PC-9 (cell line): Measurements from ENCODE around the gene CEBPB. TPM values are rescaled to one million over a fixed set of nuclear protein-coding genes. Genes with fewer than 3 reads are reported as not detected.

Experiments
- BruUV-seq: library from RNA; stranded (reverse); fragments of 400-500 nt; replicated peaks from 2 replicates; lab custom pipeline; 2021; lab: Mats Ljungman, UMichigan
- CTCF ChIA-PET: fragments of 300-600 bp; sonication (Branson Sonifier 250); formaldehyde crosslinking; loops from one replicate; lab custom pipeline; 2022; ENCODE audit warnings: antibody characterized with exemption; lab: Charles Lee
- POLR2A ChIA-PET: fragments of 300-600 bp; sonication (Branson Sonifier 250); formaldehyde crosslinking; loops from one replicate; lab custom pipeline; 2022; ENCODE audit warnings: antibody characterized with exemption; ENCODE audit not compliant: unreplicated experiment; lab: Charles Lee
- DNase-seq, 2 experiments: peaks; one replicate each; pipeline versions ENCODE4 v3.0.0 to v3.0.0-alpha.2; 2015 to 2022; ENCODE audit warnings: mixed read lengths in 1 of 2
- H2AFZ ChIP-seq: fragments of 200-600 bp; sonication (generic); 2 replicates; pipeline ENCODE4 v1.8.1; 2017; ENCODE audit warnings: antibody characterized with exemption
- H3F3A ChIP-seq: fragments of 200-600 bp; sonication (generic); 2 replicates; pipeline ENCODE4 v1.8.1; 2017; ENCODE audit warnings: antibody characterized with exemption, mild to moderate bottlenecking, low read depth; ENCODE audit not compliant: insufficient read depth
- H3K27ac ChIP-seq: fragments of 200-600 bp; sonication (generic); 2 replicates; pipeline ENCODE4 v1.6.1; 2016; ENCODE audit warnings: mixed run types
- H3K27me3 ChIP-seq: fragments of 200-600 bp; sonication (generic); 2 replicates; pipeline ENCODE4 v1.6.1; 2016; ENCODE audit warnings: low read depth, mixed run types; ENCODE audit not compliant: insufficient read depth
- H3K36me3 ChIP-seq: fragments of 200-600 bp; sonication (generic); 2 replicates; pipeline ENCODE4 v1.6.1; 2016; ENCODE audit warnings: low read depth, mixed run types
- H3K4me1 ChIP-seq: fragments of 200-600 bp; sonication (generic); replicated peaks from 2 replicates; pipeline ENCODE4 v1.6.1; 2016; ENCODE audit warnings: mixed run types; ENCODE audit not compliant: insufficient read depth
- H3K4me2 ChIP-seq: fragments of 200-600 bp; sonication (generic); 2 replicates; pipeline ENCODE4 v1.6.1; 2017; ENCODE audit warnings: mixed run types
- H3K4me3 ChIP-seq: fragments of 200-600 bp; sonication (generic); 2 replicates; pipeline ENCODE4 v1.6.1; 2016; ENCODE audit warnings: mixed run types
- H3K79me2 ChIP-seq: fragments of 200-600 bp; sonication (generic); 2 replicates; pipeline ENCODE4 v1.6.1; 2017; ENCODE audit warnings: low read depth, mixed run types
- H3K9me2 ChIP-seq: fragments of 200-600 bp; sonication (generic); 2 replicates; pipeline ENCODE4 v1.8.1; 2017; ENCODE audit warnings: mild to moderate bottlenecking; ENCODE audit not compliant: insufficient read depth
- H3K9me3 ChIP-seq: fragments of 200-600 bp; sonication (generic); 2 replicates; pipeline ENCODE4 v1.8.1; 2016; ENCODE audit warnings: low read depth; ENCODE audit not compliant: insufficient read depth
- H4K20me1 ChIP-seq: fragments of 200-600 bp; sonication (generic); 2 replicates; pipeline ENCODE4 v1.8.1; 2017; ENCODE audit not compliant: insufficient read depth
- EZH2 ChIP-seq: fragments of 200-600 bp; sonication (generic); IDR thresholded peaks from 2 replicates; pipeline ENCODE4 v1.8.0; 2017; ENCODE audit warnings: antibody characterized with exemption, low read depth
- intact Hi-C: fragments of 100-400 bp; cut with micrococcal nuclease; formaldehyde crosslinking; loops from one replicate; pipeline ENCODE4 v1.10.0; 2022; ENCODE audit not compliant: unreplicated experiment
- total RNA-seq: library from RNA; stranded (reverse); gene quantifications from 2 replicates; pipeline ENCODE4 v1.2.3, GENCODE V29; 2021
- TF ChIP-seq, protein P1 (sequence below): fragments of 200-600 bp; sonication (generic); conservative IDR thresholded peaks from 2 replicates; pipeline ENCODE4 v1.6.1; 2017; ENCODE audit warnings: mixed run types, antibody characterized with exemption, mild to moderate bottlenecking, moderate library complexity

CEBPB gene
- total RNA-seq, 1 experiment from 2014 or later = 112 TPM

DNA sequence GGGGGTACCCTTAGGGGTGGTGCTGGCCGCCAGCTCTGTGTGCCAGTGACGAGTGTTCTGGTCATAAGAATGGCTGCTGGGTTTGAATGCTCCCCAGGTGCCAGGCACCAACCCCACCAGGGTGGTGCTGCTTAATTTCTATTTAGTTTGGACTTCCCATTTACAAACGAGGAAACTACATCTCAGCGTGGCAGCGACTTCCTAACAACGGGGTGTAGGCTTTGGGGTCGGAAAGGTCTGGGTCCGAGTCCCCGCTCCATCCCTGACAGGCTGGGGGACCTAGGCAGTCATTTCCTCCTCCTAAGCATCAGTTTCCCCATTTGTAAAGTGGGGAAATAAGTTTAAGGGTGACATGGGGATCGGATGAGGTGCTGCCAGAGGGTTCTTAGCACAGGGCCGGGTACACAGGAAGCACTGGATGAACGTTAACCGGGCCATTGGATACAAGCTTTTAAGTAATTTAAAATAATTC, 30.3 kb downstream of the CEBPB start:
- Histone ChIP-seq H3K9me2 (no peaks in the 10 kb centered on the region), H3K4me1 (peaks cover 92% of the 10 kb centered on the region), H3K36me3 (no peaks in the 10 kb centered on the region), H3K4me3 (no peak overlapping the region), H3F3A (peaks cover 61% of the 10 kb centered on the region), H2AFZ (no peak overlapping the region), H3K4me2 (peak overlapping the region; percentile 55), H3K9me3 (no peaks in the 10 kb centered on the region), H4K20me1 (no peaks in the 10 kb centered on the region), H3K79me2 (no peaks in the 10 kb centered on the region; the same call in 1 of the 2 replicates), H3K27me3 (no peaks in the 10 kb centered on the region), H3K27ac (peak overlapping the region; percentile 73)
- POLR2A ChIA-PET = no interaction called here
- BruUV-seq = no TSS peak
- DNase-seq = no peak
- CTCF ChIA-PET = interaction anchor here (0.6 to 1.0 kb wide), 2 partner anchors 8 to 30 kb away, joined by 3 to 4 read pairs; no protein-coding TSS in a partner anchor
- intact Hi-C loops = no loop called here
- TF ChIP-seq, protein P1, sequence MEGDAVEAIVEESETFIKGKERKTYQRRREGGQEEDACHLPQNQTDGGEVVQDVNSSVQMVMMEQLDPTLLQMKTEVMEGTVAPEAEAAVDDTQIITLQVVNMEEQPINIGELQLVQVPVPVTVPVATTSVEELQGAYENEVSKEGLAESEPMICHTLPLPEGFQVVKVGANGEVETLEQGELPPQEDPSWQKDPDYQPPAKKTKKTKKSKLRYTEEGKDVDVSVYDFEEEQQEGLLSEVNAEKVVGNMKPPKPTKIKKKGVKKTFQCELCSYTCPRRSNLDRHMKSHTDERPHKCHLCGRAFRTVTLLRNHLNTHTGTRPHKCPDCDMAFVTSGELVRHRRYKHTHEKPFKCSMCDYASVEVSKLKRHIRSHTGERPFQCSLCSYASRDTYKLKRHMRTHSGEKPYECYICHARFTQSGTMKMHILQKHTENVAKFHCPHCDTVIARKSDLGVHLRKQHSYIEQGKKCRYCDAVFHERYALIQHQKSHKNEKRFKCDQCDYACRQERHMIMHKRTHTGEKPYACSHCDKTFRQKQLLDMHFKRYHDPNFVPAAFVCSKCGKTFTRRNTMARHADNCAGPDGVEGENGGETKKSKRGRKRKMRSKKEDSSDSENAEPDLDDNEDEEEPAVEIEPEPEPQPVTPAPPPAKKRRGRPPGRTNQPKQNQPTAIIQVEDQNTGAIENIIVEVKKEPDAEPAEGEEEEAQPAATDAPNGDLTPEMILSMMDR = no peak
- TF ChIP-seq EZH2 = no peak

DNA sequence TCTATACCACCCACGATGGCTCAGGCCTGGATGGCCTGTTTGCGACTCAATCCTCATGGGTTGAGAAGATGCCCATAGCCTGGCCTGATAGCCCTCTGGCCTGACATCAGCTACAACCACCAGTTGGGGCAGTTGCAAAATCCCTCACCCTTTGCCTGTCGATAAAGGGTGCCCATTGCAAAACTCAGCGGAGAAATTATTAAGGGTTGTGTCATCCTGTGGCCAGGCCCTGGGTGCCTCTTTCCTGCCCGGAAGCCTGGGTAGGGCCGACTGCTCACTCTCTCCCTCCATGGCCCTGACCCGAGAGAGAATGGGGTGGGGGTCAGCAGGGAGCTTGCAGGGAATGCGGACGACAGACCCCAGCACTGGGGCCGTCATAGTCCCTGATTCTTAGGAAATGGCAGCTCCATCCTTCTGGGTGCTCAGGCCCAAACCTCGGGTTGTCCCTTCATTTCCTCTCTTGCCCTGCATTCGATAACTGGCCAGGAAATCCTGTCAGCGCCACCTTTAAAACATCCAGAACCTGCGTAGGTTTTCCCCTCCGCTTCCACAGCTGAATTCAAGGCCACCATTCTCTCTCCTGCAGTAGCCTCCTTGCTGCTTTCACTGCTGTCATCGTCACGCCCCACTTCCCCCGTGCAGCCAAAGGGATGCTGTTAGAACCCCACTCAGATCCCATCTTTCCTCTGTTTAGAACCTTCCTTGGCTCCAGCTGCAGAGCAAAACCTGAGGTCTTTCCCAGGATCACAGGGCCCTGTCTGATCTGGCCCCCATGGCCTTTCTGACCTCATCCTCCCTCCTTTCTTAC, 31.1 kb downstream of the CEBPB start:
- BruUV-seq = no TSS peak
- intact Hi-C loops = no loop called here
- POLR2A ChIA-PET = no interaction called here

DNA sequence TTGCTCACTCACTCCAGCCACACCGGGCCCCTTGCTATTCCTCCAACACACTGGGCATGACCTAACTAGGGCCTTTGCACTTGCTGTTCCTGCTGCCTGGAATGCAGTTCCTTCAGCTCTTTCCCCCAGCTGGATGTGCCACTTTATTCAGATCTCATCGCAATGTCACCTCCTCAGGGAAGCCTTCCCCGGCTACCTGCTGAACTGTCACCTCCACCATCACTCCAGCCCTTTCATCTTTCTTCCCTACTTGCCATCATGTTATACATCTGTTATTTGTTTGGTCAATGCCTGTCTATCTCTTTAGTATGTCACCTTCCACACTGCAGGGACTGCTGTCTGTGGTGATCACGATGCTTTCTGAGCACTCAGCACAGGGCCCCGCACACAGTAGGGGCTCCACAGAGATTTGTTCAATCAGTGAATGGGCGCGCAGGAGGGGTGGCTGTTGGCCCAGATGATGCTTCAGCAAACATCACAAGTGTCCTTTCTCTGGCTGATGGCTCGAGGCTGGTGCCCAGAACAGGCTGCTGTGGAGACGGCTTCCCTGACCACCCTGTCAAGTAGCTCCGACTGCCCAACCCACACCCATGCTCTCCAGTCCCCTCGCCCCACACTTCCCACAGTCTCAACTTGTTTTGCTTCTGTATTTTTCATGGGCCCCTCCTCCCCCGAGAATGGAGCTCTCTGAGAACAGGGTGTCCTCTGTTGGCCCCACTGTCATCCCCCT, 31.8 kb downstream of the CEBPB start:
- no peak for DNase-seq
- CTCF ChIA-PET = no interaction called here
- Histone ChIP-seq H2AFZ (no peak overlapping the region), H3K4me3 (no peak overlapping the region), H4K20me1 (no peaks in the 10 kb centered on the region), H3K27me3 (no peaks in the 10 kb centered on the region), H3K79me2 (no peaks in the 10 kb centered on the region; the same call in 1 of the 2 replicates), H3F3A (peaks cover 63% of the 10 kb centered on the region), H3K9me3 (no peaks in the 10 kb centered on the region), H3K4me2 (peak overlapping the region; percentile 55), H3K27ac (peak overlapping the region; percentile 73), H3K9me2 (no peaks in the 10 kb centered on the region), H3K36me3 (no peaks in the 10 kb centered on the region), H3K4me1 (peaks cover 93% of the 10 kb centered on the region)
- intact Hi-C loops = no loop called here
- TF ChIP-seq, protein P1 = no peak
- TF ChIP-seq EZH2 = no peak
- no TSS peak for BruUV-seq
- POLR2A ChIA-PET = no interaction called here

More for the DNA sequence above, 31.1 kb downstream of the CEBPB start:
- Histone ChIP-seq H2AFZ (no peak overlapping the region), H3K4me3 (no peak overlapping the region), H3K79me2 (no peaks in the 10 kb centered on the region; the same call in 1 of the 2 replicates), H3K9me2 (no peaks in the 10 kb centered on the region), H3K4me1 (peaks cover 92% of the 10 kb centered on the region), H3K4me2 (peak overlapping the region; percentile 55), H3K27ac (peak overlapping the region; percentile 73), H3F3A (peaks cover 63% of the 10 kb centered on the region), H4K20me1 (no peaks in the 10 kb centered on the region), H3K27me3 (no peaks in the 10 kb centered on the region), H3K36me3 (no peaks in the 10 kb centered on the region), H3K9me3 (no peaks in the 10 kb centered on the region)
- CTCF ChIA-PET = interaction anchor here (0.6 to 1.0 kb wide), 2 partner anchors 9 to 29 kb away, joined by 3 to 4 read pairs; no protein-coding TSS in a partner anchor
- TF ChIP-seq, protein P1 = no peak
- TF ChIP-seq EZH2 = no peak
- DNase-seq = peak; percentile 71 to 93
